Activated T-cell treated with anti-CD3 and anti-CD28 coated beads, Interleukin-2, amount 50 U/mL, for 4 hours (primary cell): ENCODE measurements around the gene DNMT1. TPM values are rescaled to one million over a fixed set of nuclear protein-coding genes. Genes with fewer than 3 reads are reported as not detected.
A peak's percentile ranks its signal among the peaks of the same experiment; 100 is the strongest.

Source experiments
- ATAC-seq, 2 donors: fragments of 200-7000 bp; cut with Tn5 transposase; one replicate each; pipeline ENCODE4 v1.10.0; 2021
- DNase-seq: peaks from one replicate; pipeline ENCODE4 v3.0.0-alpha.2; 2020
- H3K27me3 Mint-ChIP-seq: one replicate; pipeline ENCODE4 v1.8.0; 2021; ENCODE audit warnings: low read depth, mixed read lengths
- H3K36me3 Mint-ChIP-seq: one replicate; pipeline ENCODE4 v1.8.0; 2022; ENCODE audit warnings: mixed read lengths; ENCODE audit not compliant: insufficient read depth
- H3K4me1 Mint-ChIP-seq: one replicate; pipeline ENCODE4 v1.8.0; 2021; ENCODE audit warnings: low read depth, mixed read lengths
- H3K4me3 Mint-ChIP-seq: one replicate; pipeline ENCODE4 v1.8.0; 2021; ENCODE audit warnings: mild to moderate bottlenecking, moderate library complexity, mixed read lengths
- H3K9me3 Mint-ChIP-seq: one replicate; pipeline ENCODE4 v1.8.0; 2021; ENCODE audit warnings: mixed read lengths
- total RNA-seq, 3 donors: library from RNA; stranded (reverse); gene quantifications; one replicate each; pipeline ENCODE4 v1.2.1, GENCODE V29; 2021

DNMT1 gene
- total RNA-seq, 3 donors from 2014 or later: 353 to 433 (median 355) TPM

DNA sequence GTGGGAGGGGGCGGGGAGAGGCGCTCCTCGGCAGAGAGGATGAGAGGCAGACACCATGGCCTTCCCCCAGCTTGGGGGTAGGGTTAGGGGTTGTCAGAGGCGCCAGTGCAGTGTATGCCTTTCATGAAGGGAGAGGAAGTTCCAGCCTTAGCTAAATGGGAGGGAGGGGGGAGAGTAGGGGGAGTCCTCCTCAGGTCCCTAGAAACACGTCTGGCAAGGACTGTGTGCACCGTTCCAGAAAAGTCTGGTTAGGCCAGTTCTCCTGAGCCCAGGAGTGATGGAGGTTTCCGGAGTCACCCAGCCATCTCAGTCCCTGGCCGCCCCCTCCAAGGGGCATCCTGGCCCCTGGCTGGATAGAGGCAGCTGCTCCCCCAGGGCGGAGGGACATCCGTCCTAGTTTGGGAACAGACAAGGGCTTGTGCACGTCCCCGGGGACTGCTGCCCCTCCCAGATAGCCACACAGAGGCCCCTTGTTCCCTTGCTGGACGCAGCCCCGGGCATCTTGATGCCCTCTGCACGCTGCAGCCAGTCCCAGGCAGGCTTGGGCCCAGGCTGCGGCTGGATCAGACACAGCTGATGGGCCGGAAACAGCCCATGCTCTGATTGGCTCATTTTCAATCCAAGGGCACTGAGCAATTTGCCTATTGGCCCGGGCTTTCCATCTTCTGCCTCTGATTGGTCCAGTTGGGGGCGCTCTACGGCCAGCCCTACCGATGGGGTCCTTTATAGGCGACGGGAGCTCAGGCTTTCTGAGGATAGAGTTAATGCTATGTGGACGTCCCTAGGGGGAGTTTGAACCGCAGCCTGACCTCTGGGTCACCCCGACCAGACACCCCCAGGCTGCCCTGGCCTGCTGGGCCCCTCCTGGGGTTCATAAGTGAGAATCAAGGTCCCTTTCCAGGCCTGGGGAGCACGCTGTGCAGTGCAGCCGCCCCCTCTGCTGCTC, 32.5 kb upstream of the DNMT1 start:
- DNase-seq (no peak), ATAC-seq (no peak)
- Mint-ChIP-seq H3K27me3 (no peaks in the 10 kb centered on the region), H3K36me3 (peaks cover 7% of the 10 kb centered on the region), H3K4me3 (no peak overlapping the region), H3K4me1 (peaks cover 12% of the 10 kb centered on the region), H3K9me3 (no peaks in the 10 kb centered on the region)

DNA sequence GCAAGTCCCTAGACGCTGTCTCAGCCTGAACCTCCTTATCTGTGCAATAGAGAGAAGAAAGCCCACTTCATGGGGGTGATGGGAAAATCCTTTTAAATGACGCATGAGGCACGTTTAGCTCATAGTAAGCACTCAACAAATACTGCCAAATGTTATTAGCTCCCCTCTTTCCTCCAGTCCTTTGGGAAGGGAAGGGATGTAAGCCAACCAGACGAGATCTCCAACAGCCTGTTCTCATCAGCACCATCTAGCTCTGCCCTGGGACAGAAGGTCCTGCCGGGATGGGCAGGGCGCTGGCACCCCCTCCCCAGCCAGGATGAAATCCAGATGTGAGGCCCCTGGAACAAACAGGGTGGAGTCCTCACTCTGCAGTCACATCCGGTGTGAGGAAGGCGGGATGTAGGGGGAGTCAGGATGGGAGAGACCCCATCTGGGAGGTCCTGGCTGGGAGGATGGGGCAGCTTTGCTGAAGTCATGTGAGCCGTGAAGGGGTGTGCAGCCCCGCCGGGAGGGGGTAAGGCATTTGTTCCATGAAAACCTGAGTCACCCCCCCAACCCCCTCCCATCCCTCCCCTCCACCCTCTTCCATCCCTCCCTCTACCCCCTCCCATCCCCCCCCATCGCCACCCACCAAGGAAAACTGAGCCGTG, 31.7 kb upstream of the DNMT1 start:
- no peaks in the 10 kb centered on the region for H3K9me3 Mint-ChIP-seq
- no peaks in the 10 kb centered on the region for H3K27me3 Mint-ChIP-seq
- H3K36me3 Mint-ChIP-seq: peaks cover 7% of the 10 kb centered on the region
- no peak overlapping the region for H3K4me3 Mint-ChIP-seq
- ATAC-seq (no peak), DNase-seq (no peak)
- peaks cover 10% of the 10 kb centered on the region for H3K4me1 Mint-ChIP-seq

DNA sequence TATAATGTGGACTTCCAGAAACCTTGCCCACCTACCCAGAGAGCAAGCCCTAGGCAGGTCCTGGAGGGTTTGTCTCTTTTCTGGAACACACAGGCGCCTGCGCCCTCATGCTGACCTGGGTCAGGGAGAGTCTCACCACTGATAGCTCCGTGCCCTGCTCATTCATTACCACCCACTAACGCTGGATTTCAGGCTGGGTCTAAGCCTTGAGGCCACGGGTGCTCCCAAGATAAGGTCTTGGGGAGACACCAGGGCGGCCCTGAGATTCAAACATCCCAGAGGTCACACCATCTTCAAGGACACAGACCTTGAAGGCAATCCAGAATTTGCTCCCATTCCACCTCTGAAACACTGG, 31.2 kb upstream of the DNMT1 start:
- Mint-ChIP-seq H3K36me3 (peaks cover 7% of the 10 kb centered on the region), H3K4me1 (peaks cover 10% of the 10 kb centered on the region), H3K27me3 (no peaks in the 10 kb centered on the region), H3K4me3 (no peak overlapping the region), H3K9me3 (no peaks in the 10 kb centered on the region)
- ATAC-seq: no peak
- no peak for DNase-seq

DNA sequence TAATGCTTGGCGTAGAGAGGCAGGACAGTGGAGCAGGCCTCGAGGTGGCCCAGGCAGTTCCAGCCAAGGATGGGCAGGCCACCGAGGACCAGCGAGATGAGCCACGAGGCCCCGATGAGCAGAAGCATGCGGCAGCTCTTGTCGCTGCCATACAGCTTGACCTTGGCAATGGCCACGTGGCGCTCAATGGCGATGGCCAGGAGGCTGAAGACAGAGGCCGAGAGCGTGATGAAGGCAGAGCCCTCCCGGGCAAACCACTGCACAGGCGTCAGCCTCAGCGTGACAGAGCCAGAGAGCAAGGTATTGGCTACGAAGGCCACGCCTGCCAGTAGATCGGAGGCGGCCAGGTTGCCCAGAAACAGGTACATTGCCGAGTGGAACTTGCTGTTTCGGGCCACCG, 29.6 kb upstream of the DNMT1 start:
- Mint-ChIP-seq H3K9me3 (no peaks in the 10 kb centered on the region), H3K27me3 (no peaks in the 10 kb centered on the region), H3K36me3 (peaks cover 7% of the 10 kb centered on the region), H3K4me3 (no peak overlapping the region), H3K4me1 (peaks cover 10% of the 10 kb centered on the region)
- no peak for DNase-seq
- ATAC-seq: no peak

DNA sequence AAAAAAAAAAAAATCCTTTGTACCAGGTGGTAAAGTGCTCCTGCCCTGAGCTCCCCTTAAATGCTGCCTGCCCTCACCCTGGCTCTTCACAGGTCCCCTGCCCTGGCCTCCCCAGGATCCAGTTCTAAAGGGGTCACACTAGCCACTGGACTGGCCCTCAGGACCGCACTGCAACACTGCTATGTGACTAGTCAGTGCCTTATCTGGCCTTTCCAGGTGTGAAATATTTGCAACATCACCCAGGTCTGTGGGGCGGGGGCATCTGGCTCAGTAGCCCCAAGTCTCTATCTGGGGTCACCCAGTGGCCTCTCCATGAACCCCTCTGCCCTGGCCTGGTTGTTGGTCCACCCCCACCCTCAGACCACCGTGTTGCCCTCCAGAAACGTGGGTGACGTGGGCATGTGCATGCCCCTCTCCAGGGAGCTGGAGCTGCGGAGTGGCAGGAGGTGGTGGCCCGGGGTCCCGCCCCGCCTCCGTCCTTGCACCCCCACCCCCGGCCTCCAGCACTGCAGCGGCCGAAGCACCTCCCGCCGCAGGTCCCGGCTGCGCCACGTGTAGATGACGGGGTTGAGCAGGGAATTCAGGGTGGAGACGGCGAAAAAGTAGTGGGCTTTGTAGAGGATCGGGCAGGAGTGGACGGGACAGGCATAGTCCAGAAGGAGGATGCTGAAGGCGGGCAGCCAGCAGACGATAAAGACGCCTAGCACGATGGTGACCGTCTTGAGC, 28.9 kb upstream of the DNMT1 start:
- Mint-ChIP-seq H3K9me3 (no peaks in the 10 kb centered on the region), H3K27me3 (no peaks in the 10 kb centered on the region), H3K4me3 (no peak overlapping the region), H3K36me3 (peaks cover 7% of the 10 kb centered on the region), H3K4me1 (peaks cover 10% of the 10 kb centered on the region)
- DNase-seq: no peak
- no peak for ATAC-seq

DNA sequence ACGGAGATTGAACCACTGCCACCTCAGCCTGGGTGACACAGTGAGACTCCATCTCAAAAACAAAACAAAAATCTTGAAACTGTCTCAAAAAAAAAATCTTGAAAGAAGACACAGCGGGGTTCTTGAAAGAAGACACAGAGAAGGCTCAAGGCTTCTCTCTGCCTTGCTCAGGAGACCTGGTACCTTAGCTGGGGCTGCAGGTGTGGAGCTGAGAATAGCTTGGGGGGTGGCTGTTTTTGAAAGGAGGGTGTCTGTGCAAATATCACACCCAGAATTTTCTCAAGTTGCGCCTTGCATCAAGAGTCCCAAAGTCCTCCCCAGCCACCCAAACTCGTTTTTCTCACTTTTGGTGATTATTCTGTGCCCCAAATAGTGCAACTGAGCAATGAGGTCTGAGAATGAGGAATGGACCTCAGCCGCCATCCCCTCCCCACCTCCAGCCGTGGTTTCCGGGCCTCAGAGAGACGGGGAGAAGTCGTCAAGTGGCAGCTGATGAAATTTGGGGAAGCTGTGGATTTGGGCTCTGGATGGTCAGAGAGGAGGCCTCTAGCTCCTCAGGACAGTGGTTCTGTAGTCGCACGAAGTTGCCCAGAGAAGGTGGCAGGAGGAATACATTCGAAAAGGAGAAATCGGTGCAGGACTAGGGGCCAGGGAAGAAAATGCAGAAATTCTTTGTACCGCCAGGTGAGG, 27.6 kb upstream of the DNMT1 start:
- Mint-ChIP-seq H3K9me3 (no peaks in the 10 kb centered on the region), H3K36me3 (peaks cover 7% of the 10 kb centered on the region), H3K4me3 (no peak overlapping the region), H3K4me1 (peaks cover 10% of the 10 kb centered on the region), H3K27me3 (no peaks in the 10 kb centered on the region)
- ATAC-seq (no peak), DNase-seq (no peak)

DNA sequence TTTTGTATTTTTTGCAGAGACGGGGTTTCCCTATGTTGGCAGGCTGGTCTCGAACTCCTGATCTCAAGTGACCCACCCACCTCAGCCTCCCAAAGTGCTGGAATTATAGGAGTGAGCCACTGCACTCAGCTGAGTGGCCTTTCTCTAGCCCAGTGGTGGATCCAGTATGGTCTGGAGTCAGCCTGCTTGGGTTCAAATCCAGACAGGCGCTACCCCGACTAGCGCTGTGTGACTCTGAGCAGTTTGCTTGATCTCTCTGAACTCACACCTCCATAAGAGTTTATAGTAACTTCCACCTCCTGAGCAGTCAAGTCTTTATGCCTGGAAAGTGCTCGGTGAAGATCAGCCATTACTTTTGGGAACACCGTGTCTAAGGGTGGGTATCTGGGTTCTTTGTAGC, 25.9 kb upstream of the DNMT1 start:
- no peak overlapping the region for H3K4me3 Mint-ChIP-seq
- ATAC-seq (no peak), DNase-seq (no peak)
- peaks cover 8% of the 10 kb centered on the region for H3K4me1 Mint-ChIP-seq
- H3K36me3 Mint-ChIP-seq: peaks cover 5% of the 10 kb centered on the region
- H3K27me3 Mint-ChIP-seq: no peaks in the 10 kb centered on the region
- H3K9me3 Mint-ChIP-seq: no peaks in the 10 kb centered on the region

DNA sequence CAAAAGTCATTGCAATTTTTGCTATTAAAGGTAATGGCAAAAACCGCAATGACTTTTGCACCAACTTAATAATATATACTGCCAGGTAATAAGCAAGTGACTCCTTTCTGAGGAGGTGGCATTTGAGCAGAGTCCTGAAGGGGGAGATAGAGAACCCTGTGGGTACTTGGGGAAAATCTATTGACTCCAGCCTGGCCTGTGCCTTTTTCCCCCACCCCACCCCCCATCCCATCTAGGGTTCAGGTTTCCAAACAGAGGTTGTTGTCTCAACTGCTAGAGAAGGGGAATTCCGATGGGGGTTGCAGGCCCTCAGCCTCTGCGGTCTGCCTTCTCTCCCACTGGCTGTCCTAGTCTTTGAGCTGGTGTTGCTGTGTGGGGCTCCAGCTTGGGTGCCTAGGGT, 24.9 kb upstream of the DNMT1 start:
- Mint-ChIP-seq H3K9me3 (no peaks in the 10 kb centered on the region), H3K4me1 (peaks cover 8% of the 10 kb centered on the region), H3K4me3 (no peak overlapping the region), H3K27me3 (no peaks in the 10 kb centered on the region), H3K36me3 (peaks cover 5% of the 10 kb centered on the region)
- DNase-seq: no peak
- peak; percentile 79 to 83 for ATAC-seq

DNA sequence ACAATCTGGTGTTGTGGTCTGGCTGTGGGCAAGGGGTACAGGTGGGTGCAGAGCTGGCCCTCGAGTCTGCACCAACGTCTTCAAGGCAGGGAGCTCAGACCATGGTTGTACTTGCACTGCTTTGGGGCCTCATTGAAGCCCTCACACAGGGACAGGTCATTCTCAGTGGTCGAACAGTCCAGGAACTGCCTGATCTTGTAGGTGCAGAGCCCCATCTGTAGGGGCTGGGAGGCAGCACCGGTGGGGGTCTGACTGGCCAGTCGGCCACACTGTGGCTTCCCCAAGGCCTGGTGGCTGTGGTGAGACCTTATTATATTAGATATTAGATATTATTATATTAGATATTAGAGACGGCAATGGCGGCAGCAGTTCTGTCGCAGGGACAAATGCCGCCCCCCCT, 22.3 kb upstream of the DNMT1 start:
- Mint-ChIP-seq H3K36me3 (no peaks in the 10 kb centered on the region), H3K4me3 (no peak overlapping the region), H3K9me3 (no peaks in the 10 kb centered on the region), H3K27me3 (no peaks in the 10 kb centered on the region), H3K4me1 (peaks cover 8% of the 10 kb centered on the region)
- no peak for ATAC-seq
- no peak for DNase-seq

DNA sequence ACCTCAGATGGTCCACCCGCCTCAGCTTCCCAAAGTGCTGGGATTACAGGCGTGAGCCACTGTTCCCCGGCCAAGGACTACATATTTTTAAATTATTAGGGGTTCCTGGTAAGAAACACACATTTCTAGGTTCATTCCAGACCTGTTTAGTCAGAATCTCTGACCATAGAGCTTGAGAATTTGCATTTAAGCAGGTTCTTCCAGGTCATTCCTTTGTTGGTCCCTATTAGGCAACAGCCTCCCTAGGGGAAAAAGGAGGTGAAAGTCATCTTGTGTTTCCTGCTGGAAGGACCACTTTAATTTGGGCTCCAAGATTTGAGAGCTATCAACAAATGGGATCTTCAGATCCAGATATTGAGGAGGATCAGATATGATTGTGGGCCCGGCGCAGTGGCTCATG, 20.0 kb upstream of the DNMT1 start:
- DNase-seq: no peak
- no peaks in the 10 kb centered on the region for H3K36me3 Mint-ChIP-seq
- H3K4me1 Mint-ChIP-seq: peaks cover 3% of the 10 kb centered on the region
- H3K9me3 Mint-ChIP-seq: no peaks in the 10 kb centered on the region
- no peaks in the 10 kb centered on the region for H3K27me3 Mint-ChIP-seq
- ATAC-seq: no peak
- H3K4me3 Mint-ChIP-seq: no peak overlapping the region

DNA sequence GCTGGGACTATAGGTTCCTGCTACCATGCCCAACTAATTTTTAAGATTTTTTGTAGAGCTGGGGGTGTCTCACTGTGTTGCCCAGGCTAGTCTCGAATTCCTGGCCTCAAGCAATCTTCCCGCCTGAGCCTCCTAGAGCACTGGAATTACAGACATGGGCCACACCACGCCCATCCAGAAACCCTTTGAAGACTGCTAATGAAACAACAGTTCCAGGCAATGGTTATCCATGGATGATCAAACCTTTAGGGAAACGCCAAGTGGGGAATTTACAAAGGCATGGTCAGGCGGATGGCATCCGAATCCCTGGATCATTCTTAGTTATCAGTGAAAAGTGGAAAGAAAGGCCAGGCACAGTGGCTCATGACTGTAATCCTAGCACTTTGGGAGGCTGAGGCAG, 16.9 kb upstream of the DNMT1 start:
- no peak for DNase-seq
- H3K4me3 Mint-ChIP-seq: no peak overlapping the region
- no peak for ATAC-seq

DNA sequence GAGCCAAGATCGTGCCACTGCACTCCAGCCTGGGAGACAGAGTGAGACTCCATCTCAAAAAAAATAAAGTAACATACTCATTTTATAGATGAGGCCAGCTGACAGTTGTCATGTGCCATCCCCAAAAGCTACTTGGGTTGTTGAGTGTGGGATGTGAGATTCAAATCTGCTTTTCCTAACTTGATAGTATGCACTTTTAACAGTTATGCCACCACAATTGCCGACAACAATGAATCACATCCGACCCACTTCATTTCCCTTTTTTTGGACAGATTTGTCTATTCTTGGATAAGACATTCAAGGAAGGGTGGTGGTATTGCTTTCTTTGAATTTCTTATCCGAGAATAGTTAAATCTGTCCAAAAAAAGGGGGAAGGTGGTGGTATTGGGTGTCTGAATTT, 16.3 kb upstream of the DNMT1 start:
- H3K4me1 Mint-ChIP-seq: no peaks in the 10 kb centered on the region
- H3K9me3 Mint-ChIP-seq: peaks cover 10% of the 10 kb centered on the region
- H3K27me3 Mint-ChIP-seq: no peaks in the 10 kb centered on the region
- H3K4me3 Mint-ChIP-seq: no peak overlapping the region
- ATAC-seq (no peak), DNase-seq (no peak)
- H3K36me3 Mint-ChIP-seq: no peaks in the 10 kb centered on the region

More for the DNA sequence above, 16.9 kb upstream of the DNMT1 start:
- no peaks in the 10 kb centered on the region for H3K4me1 Mint-ChIP-seq
- H3K27me3 Mint-ChIP-seq: no peaks in the 10 kb centered on the region
- peaks cover 10% of the 10 kb centered on the region for H3K9me3 Mint-ChIP-seq
- no peaks in the 10 kb centered on the region for H3K36me3 Mint-ChIP-seq

DNA sequence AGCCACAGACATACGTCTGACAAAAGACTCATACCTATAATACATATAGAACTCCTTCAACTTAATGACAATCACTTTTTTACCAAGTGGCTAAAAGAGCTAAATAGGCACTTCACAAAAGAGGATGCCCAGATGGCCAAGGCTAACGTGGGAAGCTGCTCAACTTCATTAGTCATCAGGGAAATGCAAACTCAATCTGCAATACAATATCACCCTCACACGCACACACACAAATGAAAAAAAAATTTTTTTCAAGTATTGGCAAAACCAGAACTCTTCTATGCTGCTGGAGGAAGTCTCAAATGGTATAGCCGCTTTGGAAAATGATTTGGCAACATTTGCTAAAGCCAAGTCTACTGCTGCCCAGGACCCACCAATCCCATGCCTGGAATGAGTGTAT, 14.6 kb upstream of the DNMT1 start:
- ATAC-seq (no peak), DNase-seq (no peak)
- peaks cover 10% of the 10 kb centered on the region for H3K9me3 Mint-ChIP-seq
- no peaks in the 10 kb centered on the region for H3K27me3 Mint-ChIP-seq
- H3K4me3 Mint-ChIP-seq: no peak overlapping the region
- H3K36me3 Mint-ChIP-seq: no peaks in the 10 kb centered on the region
- H3K4me1 Mint-ChIP-seq: no peaks in the 10 kb centered on the region

DNA sequence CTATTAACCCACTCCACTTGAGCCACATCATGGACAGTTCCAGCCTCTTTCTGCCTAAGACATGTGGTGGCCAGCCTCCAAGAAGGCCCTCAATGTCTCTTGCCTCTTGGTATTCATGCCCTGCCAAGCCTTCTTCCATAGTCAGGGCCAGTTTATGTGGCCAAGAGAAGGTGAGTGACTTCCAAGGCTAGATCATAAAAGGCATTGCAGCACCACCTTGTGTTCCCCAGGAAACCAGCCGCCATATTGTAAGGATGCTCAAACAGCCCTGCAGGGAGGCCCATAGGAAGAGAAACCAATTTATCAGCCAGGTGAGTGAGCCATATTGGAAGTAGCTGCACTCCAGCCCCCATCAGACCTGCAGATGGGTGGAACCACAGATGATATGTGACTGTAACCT, 12.3 kb upstream of the DNMT1 start:
- ATAC-seq: no peak
- Mint-ChIP-seq H3K4me3 (no peak overlapping the region), H3K4me1 (no peaks in the 10 kb centered on the region), H3K36me3 (no peaks in the 10 kb centered on the region), H3K9me3 (peaks cover 10% of the 10 kb centered on the region), H3K27me3 (no peaks in the 10 kb centered on the region)
- no peak for DNase-seq
